Endothelial cell of umbilical vein (primary cell): ENCODE data around the gene HDAC4.

ENCODE experiments used
- CTCF ChIP-seq, 2 donors: IDR thresholded peaks; 1 replicate in 1 of 2; 2 replicates in 1 of 2; pipeline ENCODE4 v1.5.1; 2011; ENCODE audit warnings: low read length in 2 of 2, mild to moderate bottlenecking in 2 of 2, moderate library complexity in 2 of 2, control low read depth in 1 of 2, inconsistent platforms in 1 of 2, low read depth in 1 of 2; ENCODE audit not compliant: insufficient read depth in 1 of 2; ENCODE audit errors: extremely low read depth in 1 of 2
- MYC ChIP-seq: IDR thresholded peaks from one replicate; pipeline ENCODE4 v1.6.1; 2011; ENCODE audit warnings: mild to moderate bottlenecking, low read depth, low read length

- TF ChIP-seq MYC (no peak), CTCF (IDR thresholded peaks at IDR 0.05; ENCODE audit: extremely low read depth in 1 of 2, insufficient read depth in 1 of 2, low read depth in 1 of 2, low read length in 2 of 2) (no peak)
Measured at GRCh38 chr2:239193401-239193811, 207.4 kb downstream of the HDAC4 start.
